Measurements from ENCODE around the gene TDO2. TPM values are rescaled to one million over a fixed set of nuclear protein-coding genes. Genes with fewer than 3 reads are reported as not detected.
A peak's percentile ranks its signal among the peaks of the same experiment; 100 is the strongest.

The TDO2 gene
- total and polyA plus RNA-seq, 2 of the 4 experiments (the other 2 are of a cell fraction), result 0.09 to 0.18 TPM

DNA sequence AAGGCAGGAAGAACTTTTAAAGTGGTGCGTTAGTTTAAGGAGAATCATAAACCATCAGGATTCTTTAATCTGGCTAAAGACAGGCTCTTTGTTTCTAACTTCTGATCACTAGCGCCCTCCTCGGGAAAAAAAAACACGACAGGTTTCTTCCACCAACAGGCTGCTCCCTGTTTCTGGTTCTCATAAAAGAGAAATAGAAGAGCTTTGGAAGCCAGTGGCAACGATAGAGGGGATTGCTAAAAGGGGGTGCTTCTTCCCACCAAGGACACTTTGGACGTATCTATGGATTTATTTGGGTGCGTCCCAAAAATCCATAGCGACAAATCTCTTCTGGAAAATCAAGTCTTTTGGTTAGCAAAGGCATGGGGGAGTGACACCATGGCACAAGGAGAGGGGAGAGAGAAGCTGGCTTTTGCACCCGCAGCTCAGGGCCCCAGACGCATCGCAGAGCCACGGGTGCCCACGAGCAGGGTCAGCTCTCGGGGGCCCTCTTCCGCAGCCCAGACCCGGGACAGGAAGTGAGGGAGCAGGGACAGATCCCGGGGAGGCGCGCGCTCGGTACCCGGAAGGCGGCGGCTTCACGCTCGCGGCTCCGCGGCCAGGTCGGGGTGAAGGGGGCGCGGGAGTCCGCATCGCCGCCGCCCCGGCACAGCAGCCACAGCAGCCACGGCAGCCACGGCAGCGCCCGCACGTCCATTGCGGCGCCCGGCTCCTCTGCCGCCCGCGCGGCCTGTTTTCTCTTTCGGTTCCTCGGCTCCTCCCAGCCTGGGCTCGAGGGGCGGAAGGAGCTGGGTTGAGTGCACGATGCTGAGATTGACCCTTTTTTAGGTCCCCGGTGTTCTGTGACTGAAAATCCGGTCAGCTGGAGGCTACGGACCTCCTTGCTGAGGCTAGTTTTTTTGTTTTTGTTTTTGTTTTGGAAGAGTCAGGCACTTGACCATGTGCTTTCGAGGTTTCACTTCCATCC is 49.9 kb downstream of the TDO2 start, which contains the start of gene CTSO:
Gene CTSO, minus strand, starts transcription at position 716 of the 967 bp plus-strand sequence. Its CDS starts 19 bp downstream, at position 697.
- H2BK5ac ChIP-seq (ENCODE audit: low read depth, low read length, poor library complexity, severe bottlenecking), result peak within 1 kb of the TSS; percentile 96
- in situ Hi-C loops (cut with MboI; ENCODE audit: low sequenced_read_pairs) (loop anchor here (5.0 to 25.0 kb wide), 5 partner anchors 146 to 1009 kb away; partner anchors contain the start of gene PDGFC), dilution Hi-C loops (cut with HindIII; ENCODE audit: low sequenced_read_pairs, unreplicated experiment) (no loop called here), intact Hi-C loops (cut with micrococcal nuclease) (loop anchor here (1.0 to 10.0 kb wide), 4 partner anchors 143 to 1011 kb away; no protein-coding TSS in a partner anchor)
- H2BK20ac ChIP-seq (ENCODE audit: low read depth, low read length), result peak within 1 kb of the TSS; percentile 75
- H3K9me3 ChIP-seq (ENCODE audit: control insufficient read depth, insufficient read depth, low read length), result no peaks in the 10 kb centered on the region
- H3K4ac ChIP-seq (ENCODE audit: low read depth, low read length), result peak within 1 kb of the TSS; percentile 88
- TSS peak; percentile 87 for BruUV-seq (replicated peaks)
- peak within 1 kb of the TSS; percentile 96 for H4K5ac ChIP-seq (ENCODE audit: low read depth, low read length)
- H4K20me1 ChIP-seq (ENCODE audit: insufficient read depth, low read length), result no peaks in the 10 kb centered on the region
- peak within 1 kb of the TSS; percentile 75; the same call in 2 of the 3 replicates for H2BK15ac ChIP-seq (ENCODE audit: low read depth, low read length)
- WGBS, 2 experiments (ENCODE audit: extremely low coverage in 2 of 2, insufficient read length in 1 of 2), result 0% methylated on average over 9 of the region's 58 CpGs; no CpG with 5 or more reads in 1 of the 2 experiments
- H2AFZ ChIP-seq (replicated peaks; ENCODE audit: low read length, poor library complexity), result peak within 1 kb of the TSS; percentile 97
- no peaks in the 10 kb centered on the region for H3K79me1 ChIP-seq (ENCODE audit: low read depth in 1 of 2, low read length in 2 of 2)
- H4K91ac ChIP-seq (ENCODE audit: insufficient read depth, low read depth, low read length), result peak within 1 kb of the TSS; percentile 93
- ATAC-seq (ENCODE audit: low read depth), result peak; percentile 94
- peak within 1 kb of the TSS; percentile 94 to 98 for H4K8ac ChIP-seq (ENCODE audit: low read depth in 2 of 2, low read length in 2 of 2)
- peak within 1 kb of the TSS; percentile 98 for H3K4me2 ChIP-seq (ENCODE audit: low read depth, low read length)
- TF ChIP-seq RFX5 (IDR thresholded peaks at IDR 0.05; ENCODE audit: low read depth, low read length) (no peak), POLR2A (IDR thresholded peaks at IDR 0.05; ENCODE audit: low read depth, low read length) (peak; percentile 62), CEBPB (IDR thresholded peaks at IDR 0.05; ENCODE audit: low read depth, low read length) (no peak), SMC3 (IDR thresholded peaks at IDR 0.05; ENCODE audit: low read depth, low read length) (peak; percentile 64), RAD21 (IDR thresholded peaks at IDR 0.05; ENCODE audit: low read length) (peak; percentile 70), CHD1 (IDR thresholded peaks at IDR 0.05; ENCODE audit: low read depth, low read length) (no peak), MXI1 (IDR thresholded peaks at IDR 0.05; ENCODE audit: borderline replicate concordance, low read depth, low read length) (no peak)
- TF ChIP-seq, protein P1, sequence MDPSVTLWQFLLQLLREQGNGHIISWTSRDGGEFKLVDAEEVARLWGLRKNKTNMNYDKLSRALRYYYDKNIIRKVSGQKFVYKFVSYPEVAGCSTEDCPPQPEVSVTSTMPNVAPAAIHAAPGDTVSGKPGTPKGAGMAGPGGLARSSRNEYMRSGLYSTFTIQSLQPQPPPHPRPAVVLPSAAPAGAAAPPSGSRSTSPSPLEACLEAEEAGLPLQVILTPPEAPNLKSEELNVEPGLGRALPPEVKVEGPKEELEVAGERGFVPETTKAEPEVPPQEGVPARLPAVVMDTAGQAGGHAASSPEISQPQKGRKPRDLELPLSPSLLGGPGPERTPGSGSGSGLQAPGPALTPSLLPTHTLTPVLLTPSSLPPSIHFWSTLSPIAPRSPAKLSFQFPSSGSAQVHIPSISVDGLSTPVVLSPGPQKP (IDR thresholded peaks at IDR 0.05; ENCODE audit: borderline replicate concordance, low read depth, low read length), result no peak
- TF ChIP-seq, protein P2, sequence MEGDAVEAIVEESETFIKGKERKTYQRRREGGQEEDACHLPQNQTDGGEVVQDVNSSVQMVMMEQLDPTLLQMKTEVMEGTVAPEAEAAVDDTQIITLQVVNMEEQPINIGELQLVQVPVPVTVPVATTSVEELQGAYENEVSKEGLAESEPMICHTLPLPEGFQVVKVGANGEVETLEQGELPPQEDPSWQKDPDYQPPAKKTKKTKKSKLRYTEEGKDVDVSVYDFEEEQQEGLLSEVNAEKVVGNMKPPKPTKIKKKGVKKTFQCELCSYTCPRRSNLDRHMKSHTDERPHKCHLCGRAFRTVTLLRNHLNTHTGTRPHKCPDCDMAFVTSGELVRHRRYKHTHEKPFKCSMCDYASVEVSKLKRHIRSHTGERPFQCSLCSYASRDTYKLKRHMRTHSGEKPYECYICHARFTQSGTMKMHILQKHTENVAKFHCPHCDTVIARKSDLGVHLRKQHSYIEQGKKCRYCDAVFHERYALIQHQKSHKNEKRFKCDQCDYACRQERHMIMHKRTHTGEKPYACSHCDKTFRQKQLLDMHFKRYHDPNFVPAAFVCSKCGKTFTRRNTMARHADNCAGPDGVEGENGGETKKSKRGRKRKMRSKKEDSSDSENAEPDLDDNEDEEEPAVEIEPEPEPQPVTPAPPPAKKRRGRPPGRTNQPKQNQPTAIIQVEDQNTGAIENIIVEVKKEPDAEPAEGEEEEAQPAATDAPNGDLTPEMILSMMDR (conservative IDR thresholded peaks at IDR 0.05; ENCODE audit: low read depth, low read length), result peak; percentile 72
- TF ChIP-seq, protein P3, sequence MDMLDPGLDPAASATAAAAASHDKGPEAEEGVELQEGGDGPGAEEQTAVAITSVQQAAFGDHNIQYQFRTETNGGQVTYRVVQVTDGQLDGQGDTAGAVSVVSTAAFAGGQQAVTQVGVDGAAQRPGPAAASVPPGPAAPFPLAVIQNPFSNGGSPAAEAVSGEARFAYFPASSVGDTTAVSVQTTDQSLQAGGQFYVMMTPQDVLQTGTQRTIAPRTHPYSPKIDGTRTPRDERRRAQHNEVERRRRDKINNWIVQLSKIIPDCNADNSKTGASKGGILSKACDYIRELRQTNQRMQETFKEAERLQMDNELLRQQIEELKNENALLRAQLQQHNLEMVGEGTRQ (IDR thresholded peaks at IDR 0.05; ENCODE audit: low read depth, low read length), result no peak
- ChIA-PET POLR2A (ENCODE audit: unreplicated experiment) (interaction anchor here (0.6 to 0.7 kb wide), 2 partner anchors 143 to 553 kb away, joined by 4 to 6 read pairs; no protein-coding TSS in a partner anchor), CTCF (interaction anchor here (0.5 to 2.6 kb wide), 29 partner anchors 10 to 1085 kb away, joined by 3 to 42 read pairs (median 4); no protein-coding TSS in a partner anchor)
- H3K56ac ChIP-seq (ENCODE audit: extremely low read depth, insufficient read depth, low read length), result peak within 1 kb of the TSS; percentile 93
- H3K9ac ChIP-seq (ENCODE audit: low read depth, low read length), result peak within 1 kb of the TSS; percentile 95
- peak; percentile 85 for DNase-seq
- peak within 1 kb of the TSS; percentile 91 for H3K23ac ChIP-seq (ENCODE audit: low read depth, low read length)
- peak within 1 kb of the TSS; percentile 76 for H3K4me3 ChIP-seq (ENCODE audit: insufficient read depth, low read depth, low read length)
- H3K36me3 ChIP-seq (ENCODE audit: control insufficient read depth, insufficient read depth, low read length), result no peaks in the 10 kb centered on the region
- peak within 1 kb of the TSS; percentile 45; the same call in 1 of the 2 replicates for H2AK5ac ChIP-seq (ENCODE audit: low read depth, low read length)
- peak within 1 kb of the TSS; percentile 98 for H3K18ac ChIP-seq (ENCODE audit: low read depth, low read length)
- H3K27me3 ChIP-seq (ENCODE audit: control insufficient read depth, insufficient read depth, low read length), result no peaks in the 10 kb centered on the region
- peak within 1 kb of the TSS; percentile 21 for H2AK9ac ChIP-seq (replicated peaks; ENCODE audit: low read depth, low read length, poor library complexity)
- H3K14ac ChIP-seq (replicated peaks; ENCODE audit: low read depth, low read length), result peak within 1 kb of the TSS; percentile 99
- H3K4me1 ChIP-seq (ENCODE audit: control insufficient read depth, insufficient read depth, low read length), result peaks cover 8% of the 10 kb centered on the region
- peaks cover 4% of the 10 kb centered on the region for H3K9me1 ChIP-seq (ENCODE audit: insufficient read depth, low read length)
- peak within 1 kb of the TSS; percentile 99 for H3K27ac ChIP-seq (ENCODE audit: insufficient read depth, low read length)
- peak within 1 kb of the TSS; percentile 95 for H2BK120ac ChIP-seq (ENCODE audit: low read depth, low read length)

Measured in IMR-90 (cell line).